ENCODE data around the gene KLHL15.
A peak's percentile ranks its signal among the peaks of the same experiment; 100 is the strongest.
"Not testable (repeated sequence)": the region's sequence is repeated elsewhere in the genome, so short reads cannot be mapped to it uniquely, and the experiment has no call there.

The KLHL15 gene

GRCh38 chrX:24027086-24027485 is at the start of gene KLHL15:
TSS of gene KLHL15 (minus strand) at chrX:24027186. CDS start at chrX:24006693, 20,493 bp downstream.
- in situ Hi-C loops (cut with MboI; ENCODE audit: low sequenced_read_pairs), result loop anchor here (10.0 kb wide), 1 partner anchor 112 kb away; no protein-coding TSS in a partner anchor
- no peaks in the 10 kb centered on the region for H3K27me3 ChIP-seq (ENCODE audit: low read depth)

GRCh38 chrX:24069877-24070276 is 42.9 kb upstream of the KLHL15 start:
- Histone ChIP-seq H3K27me3 (ENCODE audit: low read depth) (no peaks in the 10 kb centered on the region), H3K4me3 (no peak overlapping the region), H3K9me3 (no peaks in the 10 kb centered on the region), H3K4me1 (peaks cover 6% of the 10 kb centered on the region; the same call in 1 of the 2 replicates), H3K36me3 (replicated peaks) (peaks cover 89% of the 10 kb centered on the region)
- in situ Hi-C loops (cut with MboI; ENCODE audit: low sequenced_read_pairs), result loop anchor here (5.0 kb wide), 1 partner anchor 172 kb away; no protein-coding TSS in a partner anchor
- DNase-seq (ENCODE audit: low spot score in 2 of 2), result no peak

More at GRCh38 chrX:24027086-24027485, at the start of gene KLHL15:
- Histone ChIP-seq H3K36me3 (replicated peaks) (no peaks in the 10 kb centered on the region), H3K9me3 (no peaks in the 10 kb centered on the region), H3K4me1 (peaks cover 15% of the 10 kb centered on the region), H3K4me3 (peak within 1 kb of the TSS; percentile 85)
- DNase-seq (ENCODE audit: low spot score in 2 of 2), result no peak

GRCh38 chrX:24063488-24063887 is 36.5 kb upstream of the KLHL15 start:
- in situ Hi-C loops (cut with MboI; ENCODE audit: low sequenced_read_pairs), result no loop called here
- DNase-seq (ENCODE audit: low spot score in 2 of 2), result no peak
- Histone ChIP-seq H3K4me1 (peaks cover 8% of the 10 kb centered on the region; the same call in 1 of the 2 replicates), H3K9me3 (no peaks in the 10 kb centered on the region), H3K27me3 (ENCODE audit: low read depth) (no peaks in the 10 kb centered on the region), H3K4me3 (no peak overlapping the region), H3K36me3 (replicated peaks) (peaks cover 99% of the 10 kb centered on the region)

GRCh38 chrX:24055043-24055356 is 28.0 kb upstream of the KLHL15 start:
- H3K36me3 ChIP-seq (replicated peaks), result peaks cover 15% of the 10 kb centered on the region
- in situ Hi-C loops (cut with MboI; ENCODE audit: low sequenced_read_pairs), result no loop called here
- H3K4me3 ChIP-seq, result no peak overlapping the region

GRCh38 chrX:24054182-24055042 is 27.4 kb upstream of the KLHL15 start, which contains the start of gene EIF2S3:
TSS of gene EIF2S3 (plus strand) at chrX:24054956. CDS start at chrX:24054969, 13 bp downstream.
- no peaks in the 10 kb centered on the region for H3K9me3 ChIP-seq
- peaks cover 9% of the 10 kb centered on the region for H3K36me3 ChIP-seq (replicated peaks)
- peak; percentile 94 to 96 for DNase-seq (ENCODE audit: low spot score in 2 of 2)
- peaks cover 18% of the 10 kb centered on the region for H3K4me1 ChIP-seq
- in situ Hi-C loops (cut with MboI; ENCODE audit: low sequenced_read_pairs), result no loop called here
- no peak within 1 kb of the TSS for H3K4me3 ChIP-seq
- H3K27me3 ChIP-seq (ENCODE audit: low read depth), result no peaks in the 10 kb centered on the region

More at GRCh38 chrX:24055043-24055356, 28.0 kb upstream of the KLHL15 start:
- Histone ChIP-seq H3K9me3 (no peaks in the 10 kb centered on the region), H3K4me1 (peaks cover 18% of the 10 kb centered on the region), H3K27me3 (ENCODE audit: low read depth) (no peaks in the 10 kb centered on the region)
- no peak for DNase-seq (ENCODE audit: low spot score in 2 of 2)

GRCh38 chrX:24050522-24051318 is 23.7 kb upstream of the KLHL15 start:
- H3K4me3 ChIP-seq; H3K36me3 ChIP-seq (replicated peaks); H3K27me3 ChIP-seq (ENCODE audit: low read depth); DNase-seq (ENCODE audit: low spot score in 2 of 2); H3K4me1 ChIP-seq; in situ Hi-C loops (cut with MboI; ENCODE audit: low sequenced_read_pairs); H3K9me3 ChIP-seq: not testable (repeated sequence)

- H3K9me3 ChIP-seq; DNase-seq (ENCODE audit: low spot score in 2 of 2); H3K36me3 ChIP-seq (replicated peaks); H3K27me3 ChIP-seq (ENCODE audit: low read depth); H3K4me1 ChIP-seq; in situ Hi-C loops (cut with MboI; ENCODE audit: low sequenced_read_pairs); H3K4me3 ChIP-seq: not testable (repeated sequence)
Observed at GRCh38 chrX:24049643-24050042, 22.7 kb upstream of the KLHL15 start.

GRCh38 chrX:24046060-24046459 is 19.1 kb upstream of the KLHL15 start:
- H3K4me3 ChIP-seq; in situ Hi-C loops (cut with MboI; ENCODE audit: low sequenced_read_pairs); H3K9me3 ChIP-seq; H3K36me3 ChIP-seq (replicated peaks); H3K27me3 ChIP-seq (ENCODE audit: low read depth); H3K4me1 ChIP-seq; DNase-seq (ENCODE audit: low spot score in 2 of 2): not testable (repeated sequence)

GRCh38 chrX:24037729-24038128 is 10.7 kb upstream of the KLHL15 start:
- Histone ChIP-seq H3K36me3 (replicated peaks) (no peaks in the 10 kb centered on the region), H3K9me3 (no peaks in the 10 kb centered on the region), H3K27me3 (ENCODE audit: low read depth) (no peaks in the 10 kb centered on the region), H3K4me1 (no peaks in the 10 kb centered on the region), H3K4me3 (no peak overlapping the region)
- in situ Hi-C loops (cut with MboI; ENCODE audit: low sequenced_read_pairs), result no loop called here
- DNase-seq (ENCODE audit: low spot score in 2 of 2), result no peak

GRCh38 chrX:24034485-24034884 is 7.5 kb upstream of the KLHL15 start:
- in situ Hi-C loops (cut with MboI; ENCODE audit: low sequenced_read_pairs), result no loop called here
- Histone ChIP-seq H3K36me3 (replicated peaks) (no peaks in the 10 kb centered on the region), H3K4me3 (no peak overlapping the region), H3K27me3 (ENCODE audit: low read depth) (no peaks in the 10 kb centered on the region), H3K4me1 (no peaks in the 10 kb centered on the region), H3K9me3 (no peaks in the 10 kb centered on the region)
- no peak for DNase-seq (ENCODE audit: low spot score in 2 of 2)

- no peaks in the 10 kb centered on the region for H3K27me3 ChIP-seq (ENCODE audit: low read depth)
- in situ Hi-C loops (cut with MboI; ENCODE audit: low sequenced_read_pairs), result no loop called here
- H3K4me1 ChIP-seq, result peaks cover 8% of the 10 kb centered on the region
- no peaks in the 10 kb centered on the region for H3K9me3 ChIP-seq
- no peaks in the 10 kb centered on the region for H3K36me3 ChIP-seq (replicated peaks)
- no peak for DNase-seq (ENCODE audit: low spot score in 2 of 2)
- no peak overlapping the region for H3K4me3 ChIP-seq
Observed at GRCh38 chrX:24030597-24030996, 3.6 kb upstream of the KLHL15 start.

- DNase-seq (ENCODE audit: low spot score in 2 of 2), result no peak
- Histone ChIP-seq H3K27me3 (ENCODE audit: low read depth) (no peaks in the 10 kb centered on the region), H3K4me3 (no peak overlapping the region), H3K36me3 (replicated peaks) (no peaks in the 10 kb centered on the region), H3K4me1 (peaks cover 13% of the 10 kb centered on the region), H3K9me3 (no peaks in the 10 kb centered on the region)
- in situ Hi-C loops (cut with MboI; ENCODE audit: low sequenced_read_pairs), result loop anchor here (10.0 kb wide), 1 partner anchor 113 kb away; no protein-coding TSS in a partner anchor
Observed at GRCh38 chrX:24027985-24028384, 999 bp upstream of the KLHL15 start.

- Histone ChIP-seq H3K9me3 (no peaks in the 10 kb centered on the region), H3K4me3 (peak overlapping the region; percentile 85), H3K27me3 (ENCODE audit: low read depth) (no peaks in the 10 kb centered on the region), H3K4me1 (peaks cover 15% of the 10 kb centered on the region), H3K36me3 (replicated peaks) (no peaks in the 10 kb centered on the region)
- in situ Hi-C loops (cut with MboI; ENCODE audit: low sequenced_read_pairs), result loop anchor here (10.0 kb wide), 1 partner anchor 112 kb away; no protein-coding TSS in a partner anchor
- DNase-seq (ENCODE audit: low spot score in 2 of 2), result peak in 1 of 2 experiments; percentile 21
Observed at GRCh38 chrX:24026432-24026831, 554 bp downstream of the KLHL15 start.
